ENCODE measurements around the gene EVC2.

EVC2 gene

GRCh38 chr4:5676763-5677162, 31.6 kb downstream of the EVC2 start:
- Histone ChIP-seq H3K27me3 (ENCODE audit: control insufficient read depth, insufficient read depth, low read length) (no peaks in the 10 kb centered on the region), H3K9me3 (ENCODE audit: control insufficient read depth, insufficient read depth, low read length) (no peaks in the 10 kb centered on the region), H3K4me1 (ENCODE audit: control insufficient read depth, insufficient read depth, low read length) (no peaks in the 10 kb centered on the region), H3K36me3 (ENCODE audit: control insufficient read depth, insufficient read depth, low read length) (peaks cover 4% of the 10 kb centered on the region; the same call in 1 of the 2 replicates), H3K4me3 (ENCODE audit: low read length) (no peak overlapping the region), H3K27ac (ENCODE audit: low read length) (no peak overlapping the region)
- WGBS (ENCODE audit: insufficient coverage, insufficient read length) = no CpG with 5 or more reads among the region's 8 CpGs
- DNase-seq (ENCODE audit: low read depth, low spot score) = no peak

DNA sequence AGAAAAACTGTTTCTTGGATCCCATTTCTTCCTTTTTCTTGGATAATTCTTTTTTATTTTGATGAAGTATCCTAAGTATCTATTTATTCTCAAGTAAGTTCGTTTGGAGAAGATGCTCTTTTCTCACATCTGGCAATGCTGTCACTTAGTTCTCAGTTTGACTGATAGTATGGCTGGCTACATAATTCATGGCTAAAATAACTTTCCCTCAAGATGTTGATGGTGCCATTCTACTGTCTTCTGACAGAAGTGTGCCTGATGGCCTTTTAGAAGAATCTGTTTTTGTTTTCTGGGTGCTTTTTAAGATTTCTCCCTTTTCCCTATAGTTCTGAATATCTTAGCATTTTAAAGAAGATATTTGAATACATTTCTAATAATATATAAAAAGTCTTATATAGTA, 41.6 kb downstream of the EVC2 start:
- no peak overlapping the region for H3K4me3 ChIP-seq (ENCODE audit: low read length)
- WGBS (ENCODE audit: insufficient coverage, insufficient read length) = no CpG with 5 or more reads among the region's 1 CpG
- no peaks in the 10 kb centered on the region; the same call in 1 of the 2 replicates for H3K9me3 ChIP-seq (ENCODE audit: control insufficient read depth, insufficient read depth, low read length)
- no peak overlapping the region for H3K27ac ChIP-seq (ENCODE audit: low read length)
- H3K36me3 ChIP-seq (ENCODE audit: control insufficient read depth, insufficient read depth, low read length) = no peaks in the 10 kb centered on the region
- H3K4me1 ChIP-seq (ENCODE audit: control insufficient read depth, insufficient read depth, low read length) = no peaks in the 10 kb centered on the region
- no peak for DNase-seq (ENCODE audit: low read depth, low spot score)
- H3K27me3 ChIP-seq (ENCODE audit: control insufficient read depth, insufficient read depth, low read length) = no peaks in the 10 kb centered on the region

- H3K4me3 ChIP-seq (ENCODE audit: low read length) = no peak overlapping the region
- 100% methylated on average over 8 of the region's 12 CpGs for WGBS (ENCODE audit: insufficient coverage, insufficient read length)
- H3K27me3 ChIP-seq (ENCODE audit: control insufficient read depth, insufficient read depth, low read length) = no peaks in the 10 kb centered on the region
- no peak overlapping the region for H3K27ac ChIP-seq (ENCODE audit: low read length)
- H3K4me1 ChIP-seq (ENCODE audit: control insufficient read depth, insufficient read depth, low read length) = no peaks in the 10 kb centered on the region
- H3K36me3 ChIP-seq (ENCODE audit: control insufficient read depth, insufficient read depth, low read length) = no peaks in the 10 kb centered on the region
- DNase-seq (ENCODE audit: low read depth, low spot score) = no peak
- H3K9me3 ChIP-seq (ENCODE audit: control insufficient read depth, insufficient read depth, low read length) = no peaks in the 10 kb centered on the region; the same call in 1 of the 2 replicates
Measured at GRCh38 chr4:5664778-5665177, 43.6 kb downstream of the EVC2 start.

DNA sequence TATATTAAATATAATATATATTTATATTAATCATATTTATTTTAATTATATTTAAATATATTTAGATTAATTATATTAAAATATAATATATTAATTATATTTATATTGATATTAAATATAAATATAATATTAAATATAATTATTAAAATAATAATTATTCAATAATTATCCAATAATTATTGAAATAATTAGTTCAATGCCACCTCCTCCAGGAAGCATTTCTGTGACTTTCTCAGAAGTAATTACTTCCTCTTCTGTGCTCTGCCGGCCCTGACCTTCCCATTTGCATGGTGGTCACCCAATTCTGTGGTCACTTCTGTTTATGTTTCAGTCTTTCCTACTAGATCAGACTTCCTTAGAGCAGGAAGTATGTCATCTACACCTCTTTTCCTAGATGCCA, 45.8 kb downstream of the EVC2 start:
- WGBS (ENCODE audit: insufficient coverage, insufficient read length) = no CpG with 5 or more reads among the region's 1 CpG
- Histone ChIP-seq H3K27ac (ENCODE audit: low read length) (no peak overlapping the region), H3K9me3 (ENCODE audit: control insufficient read depth, insufficient read depth, low read length) (no peaks in the 10 kb centered on the region; the same call in 1 of the 2 replicates), H3K4me1 (ENCODE audit: control insufficient read depth, insufficient read depth, low read length) (no peaks in the 10 kb centered on the region), H3K4me3 (ENCODE audit: low read length) (no peak overlapping the region), H3K36me3 (ENCODE audit: control insufficient read depth, insufficient read depth, low read length) (no peaks in the 10 kb centered on the region), H3K27me3 (ENCODE audit: control insufficient read depth, insufficient read depth, low read length) (no peaks in the 10 kb centered on the region)
- DNase-seq (ENCODE audit: low read depth, low spot score) = no peak

DNA sequence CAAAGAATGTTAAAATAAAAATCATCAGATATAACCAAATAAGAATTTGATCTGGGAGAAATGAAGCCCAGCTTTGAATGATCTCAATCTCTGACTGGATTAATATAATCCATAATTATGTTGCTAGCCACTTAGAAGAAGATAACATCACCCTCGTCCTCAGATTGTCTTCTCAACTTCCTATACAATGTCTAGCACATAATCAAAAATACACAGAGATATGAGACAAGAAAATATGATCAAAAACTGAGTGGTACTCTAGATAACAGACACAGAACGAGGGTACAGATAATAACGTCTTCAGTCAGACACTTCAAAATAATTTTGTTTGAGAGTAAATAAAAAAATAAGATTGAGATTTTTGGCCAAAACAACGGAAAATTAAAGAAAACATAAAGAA, 47.1 kb downstream of the EVC2 start:
- no peak overlapping the region for H3K27ac ChIP-seq (ENCODE audit: low read length)
- H3K36me3 ChIP-seq (ENCODE audit: control insufficient read depth, insufficient read depth, low read length) = no peaks in the 10 kb centered on the region
- no peaks in the 10 kb centered on the region for H3K27me3 ChIP-seq (ENCODE audit: control insufficient read depth, insufficient read depth, low read length)
- DNase-seq (ENCODE audit: low read depth, low spot score) = no peak
- H3K4me1 ChIP-seq (ENCODE audit: control insufficient read depth, insufficient read depth, low read length) = no peaks in the 10 kb centered on the region
- no peak overlapping the region for H3K4me3 ChIP-seq (ENCODE audit: low read length)
- no peaks in the 10 kb centered on the region for H3K9me3 ChIP-seq (ENCODE audit: control insufficient read depth, insufficient read depth, low read length)
- no CpG with 5 or more reads among the region's 4 CpGs for WGBS (ENCODE audit: insufficient coverage, insufficient read length)

DNA sequence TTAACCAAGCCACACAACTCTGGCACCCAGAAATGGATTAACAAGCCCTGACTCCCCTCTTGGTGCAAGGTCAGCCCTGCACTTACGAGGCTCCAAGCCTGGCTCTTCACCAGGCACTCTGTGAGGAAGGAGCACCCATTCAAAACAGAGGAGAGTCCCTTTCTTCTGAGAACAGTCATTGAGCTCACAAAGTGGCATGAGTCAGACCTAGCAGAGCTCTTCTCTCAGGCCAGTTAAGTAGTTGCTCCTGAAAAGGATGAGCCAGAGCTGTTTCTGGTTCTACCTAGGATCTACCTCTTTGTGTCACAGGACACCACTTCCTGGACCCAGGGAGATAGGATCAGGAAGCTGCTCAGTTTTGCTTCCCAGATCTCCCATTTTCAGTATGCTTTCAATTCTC, 48.2 kb downstream of the EVC2 start:
- H3K9me3 ChIP-seq (ENCODE audit: control insufficient read depth, insufficient read depth, low read length) = no peaks in the 10 kb centered on the region
- H3K36me3 ChIP-seq (ENCODE audit: control insufficient read depth, insufficient read depth, low read length) = no peaks in the 10 kb centered on the region
- no peak overlapping the region for H3K27ac ChIP-seq (ENCODE audit: low read length)
- no peak for DNase-seq (ENCODE audit: low read depth, low spot score)
- no CpG with 5 or more reads among the region's 1 CpG for whole genome bisulfite sequencing (ENCODE audit: insufficient coverage, insufficient read length)
- no peaks in the 10 kb centered on the region for H3K27me3 ChIP-seq (ENCODE audit: control insufficient read depth, insufficient read depth, low read length)
- no peaks in the 10 kb centered on the region for H3K4me1 ChIP-seq (ENCODE audit: control insufficient read depth, insufficient read depth, low read length)
- no peak overlapping the region for H3K4me3 ChIP-seq (ENCODE audit: low read length)

- Histone ChIP-seq H3K9me3 (ENCODE audit: control insufficient read depth, insufficient read depth, low read length) (no peaks in the 10 kb centered on the region), H3K27me3 (ENCODE audit: control insufficient read depth, insufficient read depth, low read length) (no peaks in the 10 kb centered on the region), H3K4me1 (ENCODE audit: control insufficient read depth, insufficient read depth, low read length) (no peaks in the 10 kb centered on the region), H3K27ac (ENCODE audit: low read length) (no peak overlapping the region), H3K36me3 (ENCODE audit: control insufficient read depth, insufficient read depth, low read length) (no peaks in the 10 kb centered on the region), H3K4me3 (ENCODE audit: low read length) (no peak overlapping the region)
- no CpG with 5 or more reads among the region's 6 CpGs for WGBS (ENCODE audit: insufficient coverage, insufficient read length)
- DNase-seq (ENCODE audit: low read depth, low spot score) = no peak
Measured at GRCh38 chr4:5658974-5659373, 49.4 kb downstream of the EVC2 start.

DNA sequence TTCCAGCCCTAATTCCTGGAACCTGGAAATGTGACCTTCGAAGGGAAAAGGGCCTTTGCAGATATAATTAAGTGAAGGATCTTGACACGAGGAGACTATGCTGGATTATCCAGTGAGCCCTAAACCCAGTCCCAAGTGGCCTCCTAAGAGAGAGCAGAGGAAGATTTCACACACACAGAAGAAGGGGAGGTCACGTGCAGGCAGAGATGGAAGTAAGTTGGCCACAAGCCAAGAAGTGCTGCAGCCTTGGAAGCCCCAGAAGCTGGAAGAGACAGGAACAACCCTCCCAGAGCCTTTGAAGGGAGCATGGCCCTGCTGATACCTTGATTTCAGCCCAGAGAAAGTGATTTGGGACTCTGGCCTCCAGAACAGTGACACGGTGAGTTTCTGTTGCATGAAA, 51.9 kb downstream of the EVC2 start:
- no peak for DNase-seq (ENCODE audit: low read depth, low spot score)
- no peak overlapping the region for H3K4me3 ChIP-seq (ENCODE audit: low read length)
- no peaks in the 10 kb centered on the region for H3K27me3 ChIP-seq (ENCODE audit: control insufficient read depth, insufficient read depth, low read length)
- peaks cover 4% of the 10 kb centered on the region; the same call in 1 of the 2 replicates for H3K36me3 ChIP-seq (ENCODE audit: control insufficient read depth, insufficient read depth, low read length)
- H3K4me1 ChIP-seq (ENCODE audit: control insufficient read depth, insufficient read depth, low read length) = no peaks in the 10 kb centered on the region
- no CpG with 5 or more reads among the region's 4 CpGs for WGBS (ENCODE audit: insufficient coverage, insufficient read length)
- no peak overlapping the region for H3K27ac ChIP-seq (ENCODE audit: low read length)
- H3K9me3 ChIP-seq (ENCODE audit: control insufficient read depth, insufficient read depth, low read length) = no peaks in the 10 kb centered on the region

DNA sequence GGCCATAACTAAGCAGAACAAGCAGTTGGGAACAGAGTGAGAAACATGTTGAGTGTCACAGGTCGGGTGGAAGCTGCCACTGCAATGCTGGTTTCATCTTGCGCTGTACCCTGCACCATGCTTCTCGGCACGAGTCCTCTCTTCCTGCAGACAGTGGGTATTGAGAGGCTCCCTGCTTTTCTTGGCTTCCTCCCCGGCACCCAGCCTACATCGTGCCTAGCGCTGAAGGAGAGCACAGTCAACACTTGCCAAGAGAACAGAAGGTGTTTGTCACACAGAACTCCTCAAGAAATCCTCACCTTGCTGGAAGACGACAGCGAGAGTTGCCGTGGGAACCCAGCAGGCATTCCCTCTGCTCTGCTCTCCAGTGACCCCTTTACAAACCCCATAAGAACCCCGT, 53.6 kb downstream of the EVC2 start:
- Histone ChIP-seq H3K9me3 (ENCODE audit: control insufficient read depth, insufficient read depth, low read length) (no peaks in the 10 kb centered on the region), H3K27ac (ENCODE audit: low read length) (no peak overlapping the region), H3K4me1 (ENCODE audit: control insufficient read depth, insufficient read depth, low read length) (no peaks in the 10 kb centered on the region), H3K36me3 (ENCODE audit: control insufficient read depth, insufficient read depth, low read length) (peaks cover 4% of the 10 kb centered on the region; the same call in 1 of the 2 replicates), H3K4me3 (ENCODE audit: low read length) (no peak overlapping the region), H3K27me3 (ENCODE audit: control insufficient read depth, insufficient read depth, low read length) (no peaks in the 10 kb centered on the region)
- WGBS (ENCODE audit: insufficient coverage, insufficient read length) = no CpG with 5 or more reads among the region's 11 CpGs
- DNase-seq (ENCODE audit: low read depth, low spot score) = no peak

DNA sequence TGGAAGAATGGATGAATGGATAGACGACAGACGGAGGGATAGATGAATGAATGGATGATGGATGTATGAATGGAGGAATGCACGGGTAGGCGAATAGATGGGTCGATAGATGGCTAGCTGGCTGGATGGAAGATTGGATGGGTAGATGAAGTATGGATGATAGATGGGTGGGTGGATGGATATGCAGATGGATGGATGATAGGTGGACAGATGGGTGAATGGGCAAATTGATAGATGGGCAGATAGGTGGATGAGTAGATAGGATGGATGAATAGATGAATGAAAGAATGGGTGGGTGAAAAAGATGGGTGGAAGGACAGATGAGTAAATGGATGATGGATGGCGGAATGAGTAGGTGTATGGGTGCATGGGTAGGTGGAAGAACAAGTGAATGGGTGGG, 57.3 kb downstream of the EVC2 start:
- whole genome bisulfite sequencing (ENCODE audit: insufficient coverage, insufficient read length) = 100% methylated on average over 6 of the region's 6 CpGs
- Histone ChIP-seq H3K36me3 (ENCODE audit: control insufficient read depth, insufficient read depth, low read length) (peaks cover 4% of the 10 kb centered on the region; the same call in 1 of the 2 replicates), H3K27ac (ENCODE audit: low read length) (no peak overlapping the region)

GRCh38 chr4:5650040-5650439, 58.3 kb downstream of the EVC2 start:
- no peak for DNase-seq (ENCODE audit: low read depth, low spot score)
- WGBS (ENCODE audit: insufficient coverage, insufficient read length) = no CpG with 5 or more reads among the region's 3 CpGs

More for the DNA sequence above, 57.3 kb downstream of the EVC2 start:
- Histone ChIP-seq H3K4me3 (ENCODE audit: low read length) (no peak overlapping the region), H3K9me3 (ENCODE audit: control insufficient read depth, insufficient read depth, low read length) (no peaks in the 10 kb centered on the region), H3K27me3 (ENCODE audit: control insufficient read depth, insufficient read depth, low read length) (no peaks in the 10 kb centered on the region), H3K4me1 (ENCODE audit: control insufficient read depth, insufficient read depth, low read length) (no peaks in the 10 kb centered on the region)
- no peak for DNase-seq (ENCODE audit: low read depth, low spot score)

More at GRCh38 chr4:5650040-5650439, 58.3 kb downstream of the EVC2 start:
- Histone ChIP-seq H3K27ac (ENCODE audit: low read length) (no peak overlapping the region), H3K27me3 (ENCODE audit: control insufficient read depth, insufficient read depth, low read length) (no peaks in the 10 kb centered on the region), H3K36me3 (ENCODE audit: control insufficient read depth, insufficient read depth, low read length) (peaks cover 4% of the 10 kb centered on the region; the same call in 1 of the 2 replicates), H3K9me3 (ENCODE audit: control insufficient read depth, insufficient read depth, low read length) (no peaks in the 10 kb centered on the region), H3K4me1 (ENCODE audit: control insufficient read depth, insufficient read depth, low read length) (no peaks in the 10 kb centered on the region), H3K4me3 (ENCODE audit: low read length) (no peak overlapping the region)
